VCaP (cell line): ENCODE data around the gene ZFP64.

Experiments
- H3K27ac ChIP-seq: fragments of 450-650 bp; 2 replicates; pipeline ENCODE4 v1.5.1; 2017
- TF ChIP-seq, protein P1 (sequence below): fragments of 450-650 bp; conservative IDR thresholded peaks from 2 replicates; pipeline ENCODE4 v1.5.1; 2017; ENCODE audit warnings: mild to moderate bottlenecking, moderate library complexity

Gene ZFP64

DNA sequence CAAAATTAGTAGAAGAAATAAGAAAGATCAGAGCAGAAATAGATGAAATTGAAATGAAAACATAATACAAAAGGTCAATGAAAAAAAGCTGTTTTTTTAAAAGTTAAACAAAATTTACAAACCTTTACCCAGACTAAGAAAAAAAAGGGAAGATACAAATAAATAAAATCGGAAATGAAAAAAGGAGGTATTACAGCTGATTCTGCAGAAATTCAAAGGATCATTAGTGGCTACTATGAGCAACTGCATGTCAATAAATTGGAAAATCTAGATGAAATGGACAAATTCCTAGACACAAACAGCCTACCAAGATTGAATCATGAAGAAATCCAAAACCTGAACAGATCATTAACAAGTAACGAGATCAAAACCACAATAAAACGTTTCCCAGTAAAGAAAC, 59.2 kb downstream of the ZFP64 start:
- no peak overlapping the region for H3K27ac ChIP-seq
- TF ChIP-seq, protein P1, sequence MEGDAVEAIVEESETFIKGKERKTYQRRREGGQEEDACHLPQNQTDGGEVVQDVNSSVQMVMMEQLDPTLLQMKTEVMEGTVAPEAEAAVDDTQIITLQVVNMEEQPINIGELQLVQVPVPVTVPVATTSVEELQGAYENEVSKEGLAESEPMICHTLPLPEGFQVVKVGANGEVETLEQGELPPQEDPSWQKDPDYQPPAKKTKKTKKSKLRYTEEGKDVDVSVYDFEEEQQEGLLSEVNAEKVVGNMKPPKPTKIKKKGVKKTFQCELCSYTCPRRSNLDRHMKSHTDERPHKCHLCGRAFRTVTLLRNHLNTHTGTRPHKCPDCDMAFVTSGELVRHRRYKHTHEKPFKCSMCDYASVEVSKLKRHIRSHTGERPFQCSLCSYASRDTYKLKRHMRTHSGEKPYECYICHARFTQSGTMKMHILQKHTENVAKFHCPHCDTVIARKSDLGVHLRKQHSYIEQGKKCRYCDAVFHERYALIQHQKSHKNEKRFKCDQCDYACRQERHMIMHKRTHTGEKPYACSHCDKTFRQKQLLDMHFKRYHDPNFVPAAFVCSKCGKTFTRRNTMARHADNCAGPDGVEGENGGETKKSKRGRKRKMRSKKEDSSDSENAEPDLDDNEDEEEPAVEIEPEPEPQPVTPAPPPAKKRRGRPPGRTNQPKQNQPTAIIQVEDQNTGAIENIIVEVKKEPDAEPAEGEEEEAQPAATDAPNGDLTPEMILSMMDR, result no peak

DNA sequence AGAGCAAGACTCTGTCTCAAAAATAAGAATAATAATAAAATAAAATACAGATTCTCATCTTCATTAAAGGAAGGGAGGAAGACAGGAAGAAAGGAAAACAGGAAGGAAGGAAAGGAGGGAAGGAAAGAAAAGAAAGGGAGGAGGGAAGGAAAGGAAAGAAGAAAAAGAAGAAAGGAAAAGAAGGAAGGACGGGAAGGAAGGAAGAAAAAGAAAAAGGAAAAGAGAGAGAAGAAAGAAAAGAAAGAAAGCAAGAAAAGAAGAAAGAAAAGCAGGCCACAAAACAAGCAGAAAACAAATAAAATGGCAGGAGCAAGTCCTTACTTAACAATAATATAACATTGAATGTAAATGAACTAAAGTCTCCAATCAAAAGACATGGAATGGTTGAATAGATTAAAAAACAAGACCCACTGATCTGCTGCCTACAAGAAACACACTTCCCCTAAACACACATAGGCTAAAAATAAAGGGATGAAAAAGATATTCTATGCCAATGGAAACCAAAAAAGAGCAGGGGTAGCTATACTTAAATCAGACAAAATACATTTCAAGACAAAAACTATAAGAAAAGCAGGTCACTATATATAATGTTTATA, 60.4 kb downstream of the ZFP64 start:
- TF ChIP-seq, protein P1, result no peak
- no peak overlapping the region for H3K27ac ChIP-seq

DNA sequence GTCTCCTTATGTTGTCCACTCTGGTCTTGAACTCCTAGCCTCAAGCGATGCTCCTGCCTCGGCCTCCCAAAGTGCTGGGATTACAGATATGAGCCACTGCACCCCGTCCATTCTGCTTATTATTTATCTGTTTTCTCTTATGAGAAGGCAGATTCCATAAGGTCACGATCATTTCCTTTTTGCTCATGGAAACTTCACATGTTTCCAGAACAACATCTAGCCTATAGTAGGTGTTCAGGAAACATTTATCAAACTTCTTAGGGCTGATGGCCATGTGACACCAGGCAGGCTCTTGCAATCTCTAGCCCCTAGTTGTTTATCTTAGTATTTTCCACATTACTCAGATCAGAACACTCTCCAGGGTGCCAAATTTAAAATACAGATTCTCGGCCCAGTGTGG, 61.2 kb downstream of the ZFP64 start:
- H3K27ac ChIP-seq, result no peak overlapping the region
- TF ChIP-seq, protein P1, result no peak

DNA sequence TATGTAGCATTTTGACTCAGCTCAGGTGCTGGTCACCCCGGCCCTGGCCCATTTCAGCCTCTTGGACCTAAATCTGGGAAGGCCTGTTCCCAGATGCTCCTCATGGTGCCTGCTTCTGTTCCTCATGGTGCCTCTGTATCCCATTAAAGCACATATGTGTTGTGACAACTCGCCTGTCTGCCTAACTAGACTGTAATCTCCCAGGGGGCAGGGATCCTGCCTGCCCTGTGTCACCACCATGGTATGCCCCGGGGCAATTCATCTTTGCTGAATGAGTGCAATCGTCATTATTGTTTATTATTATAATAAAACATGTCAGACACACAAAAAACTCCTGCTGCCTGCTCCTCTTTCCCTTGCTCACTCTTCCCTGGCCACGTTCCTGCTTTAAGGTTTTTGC, 62.0 kb downstream of the ZFP64 start:
- no peak overlapping the region for H3K27ac ChIP-seq
- TF ChIP-seq, protein P1, result no peak

DNA sequence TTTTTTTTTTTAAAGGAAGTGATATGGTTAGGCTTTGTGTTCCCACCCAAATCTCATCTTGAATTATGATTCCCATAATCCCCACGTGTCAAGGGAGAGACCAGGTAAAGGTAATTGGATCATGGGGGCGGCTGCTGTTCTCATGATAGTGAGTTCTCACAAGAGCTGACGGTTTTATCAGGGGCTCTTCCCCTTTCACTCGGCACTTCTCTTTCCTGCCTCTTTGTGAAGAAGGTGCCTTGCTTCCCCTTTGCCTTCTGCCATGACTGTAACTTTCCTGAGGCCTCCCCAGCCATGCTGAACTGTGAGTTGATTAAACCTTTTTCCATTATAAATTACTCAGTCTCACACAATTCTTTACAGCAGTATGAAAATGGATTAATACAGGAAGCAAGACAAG, 64.3 kb downstream of the ZFP64 start:
- TF ChIP-seq, protein P1, result no peak
- no peak overlapping the region for H3K27ac ChIP-seq

DNA sequence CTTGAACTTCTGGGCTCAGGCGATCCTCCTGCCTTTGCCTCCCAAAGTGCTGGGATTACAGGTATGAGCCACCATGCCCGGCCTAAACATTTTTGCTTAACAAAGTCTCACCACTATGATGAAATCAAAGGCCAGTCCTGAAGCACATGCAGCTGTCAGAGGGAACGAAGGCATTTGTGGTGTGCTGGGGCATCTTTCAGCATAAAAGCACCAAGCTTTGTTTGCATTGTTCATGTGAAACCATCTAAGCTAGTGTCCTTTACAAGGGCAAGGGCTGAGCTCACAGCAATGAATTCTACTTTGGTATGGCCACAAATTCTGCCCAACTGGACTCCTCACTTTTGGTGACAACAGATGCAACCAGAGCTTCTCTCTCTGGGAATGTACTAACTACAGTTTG, 66.8 kb downstream of the ZFP64 start:
- TF ChIP-seq, protein P1, result no peak
- no peak overlapping the region for H3K27ac ChIP-seq

DNA sequence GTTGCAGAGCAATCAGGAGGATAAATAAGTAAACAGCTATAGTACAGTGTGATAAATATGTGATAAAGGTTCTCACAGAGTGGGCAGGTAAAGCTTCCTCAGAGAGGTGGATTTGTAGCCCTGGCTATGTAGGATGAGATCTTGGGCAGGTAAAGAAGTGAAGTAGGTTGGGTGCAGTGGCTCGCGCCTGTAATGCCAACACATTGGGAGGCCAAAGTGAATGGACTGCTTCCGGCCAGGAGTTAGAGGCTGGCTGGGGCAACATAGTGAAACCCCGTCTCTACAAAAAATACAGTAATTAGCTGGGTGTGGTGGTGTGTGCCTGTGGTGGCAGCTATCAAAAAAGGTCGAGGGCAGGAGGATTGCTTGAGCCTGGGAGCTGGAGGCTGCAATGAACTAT, 72.9 kb downstream of the ZFP64 start:
- no peak overlapping the region for H3K27ac ChIP-seq
- TF ChIP-seq, protein P1, result no peak
